ENCODE data around the gene FAM50A. TPM values are rescaled to one million over a fixed set of nuclear protein-coding genes. Genes with fewer than 3 reads are reported as not detected.
"Not testable (repeated sequence)": the region's sequence is repeated elsewhere in the genome, so short reads cannot be mapped to it uniquely, and the experiment has no call there.

FAM50A gene
- total RNA-seq, 1 donor from 2014 or later = 65.3 TPM

GRCh38 chrX:154481911-154482601 is 38.1 kb downstream of the FAM50A start:
- intact Hi-C loops (cut with micrococcal nuclease) = no loop called here

- intact Hi-C loops (cut with micrococcal nuclease) = no loop called here
Observed at GRCh38 chrX:154482786-154483185, 38.8 kb downstream of the FAM50A start.

- intact Hi-C loops (cut with micrococcal nuclease) = no loop called here
Observed at GRCh38 chrX:154483325-154483724, 39.4 kb downstream of the FAM50A start.

- intact Hi-C loops (cut with micrococcal nuclease) = no loop called here
Observed at GRCh38 chrX:154484255-154485149, 40.6 kb downstream of the FAM50A start.

GRCh38 chrX:154485150-154486051 is 41.5 kb downstream of the FAM50A start:
- intact Hi-C loops (cut with micrococcal nuclease) = no loop called here

GRCh38 chrX:154486052-154486395 is 42.1 kb downstream of the FAM50A start:
- intact Hi-C loops (cut with micrococcal nuclease) = no loop called here

- intact Hi-C loops (cut with micrococcal nuclease) = no loop called here
Observed at GRCh38 chrX:154486396-154487207, 42.7 kb downstream of the FAM50A start, which contains the start of gene UBL4A. TSS of gene UBL4A (minus strand) at chrX:154486615. CDS start at chrX:154486584, 31 bp downstream.

GRCh38 chrX:154487518-154488290 is 43.8 kb downstream of the FAM50A start:
- intact Hi-C loops (cut with micrococcal nuclease) = no loop called here

- intact Hi-C loops (cut with micrococcal nuclease) = no loop called here
Observed at GRCh38 chrX:154488336-154489075, 44.6 kb downstream of the FAM50A start.

- intact Hi-C loops (cut with micrococcal nuclease) = no loop called here
Observed at GRCh38 chrX:154489182-154489581, 45.2 kb downstream of the FAM50A start.

GRCh38 chrX:154490021-154490413 is 46.1 kb downstream of the FAM50A start:
- intact Hi-C loops (cut with micrococcal nuclease) = loop anchor here (1.0 to 5.0 kb wide), 6 partner anchors 11 to 93 kb away; partner anchors contain the start of genes ATP6AP1, FAM3A, IKBKG and LAGE3

- intact Hi-C loops (cut with micrococcal nuclease) = loop anchor here (1.0 to 5.0 kb wide), 6 partner anchors 11 to 93 kb away; partner anchors contain the start of genes ATP6AP1, FAM3A, IKBKG and LAGE3
Observed at GRCh38 chrX:154490414-154491083, 46.6 kb downstream of the FAM50A start, which contains the start of gene SLC10A3. TSS of gene SLC10A3 (minus strand) at chrX:154490629. CDS start at chrX:154488940, 1,689 bp downstream.

- intact Hi-C loops (cut with micrococcal nuclease) = loop anchor here (5.0 kb wide), 1 partner anchor 97 kb away; the partner anchor contains the start of gene RPL10
Observed at GRCh38 chrX:154494715-154495114, 50.8 kb downstream of the FAM50A start.

GRCh38 chrX:154495472-154495922 is 51.6 kb downstream of the FAM50A start:
- intact Hi-C loops (cut with micrococcal nuclease) = no loop called here

- intact Hi-C loops (cut with micrococcal nuclease) = not testable (repeated sequence)
Observed at GRCh38 chrX:154496591-154497137, 52.7 kb downstream of the FAM50A start.
